IPS-18c (cell line): ENCODE measurements around the gene PITPNM3.
"Not testable (repeated sequence)": the region's sequence is repeated elsewhere in the genome, so short reads cannot be mapped to it uniquely, and the experiment has no call there.

Experiments
- H3K4me3 ChIP-seq: 2 replicates; pipeline ENCODE4 v1.7.0; 2013; ENCODE audit warnings: low read depth, mild to moderate bottlenecking, low read length, moderate library complexity; ENCODE audit not compliant: insufficient read depth
- H3K9me3 ChIP-seq: one replicate; pipeline ENCODE4 v1.6.1; 2013; ENCODE audit warnings: mild to moderate bottlenecking, low read length, moderate library complexity; ENCODE audit not compliant: control insufficient read depth, insufficient read depth

The PITPNM3 gene

DNA sequence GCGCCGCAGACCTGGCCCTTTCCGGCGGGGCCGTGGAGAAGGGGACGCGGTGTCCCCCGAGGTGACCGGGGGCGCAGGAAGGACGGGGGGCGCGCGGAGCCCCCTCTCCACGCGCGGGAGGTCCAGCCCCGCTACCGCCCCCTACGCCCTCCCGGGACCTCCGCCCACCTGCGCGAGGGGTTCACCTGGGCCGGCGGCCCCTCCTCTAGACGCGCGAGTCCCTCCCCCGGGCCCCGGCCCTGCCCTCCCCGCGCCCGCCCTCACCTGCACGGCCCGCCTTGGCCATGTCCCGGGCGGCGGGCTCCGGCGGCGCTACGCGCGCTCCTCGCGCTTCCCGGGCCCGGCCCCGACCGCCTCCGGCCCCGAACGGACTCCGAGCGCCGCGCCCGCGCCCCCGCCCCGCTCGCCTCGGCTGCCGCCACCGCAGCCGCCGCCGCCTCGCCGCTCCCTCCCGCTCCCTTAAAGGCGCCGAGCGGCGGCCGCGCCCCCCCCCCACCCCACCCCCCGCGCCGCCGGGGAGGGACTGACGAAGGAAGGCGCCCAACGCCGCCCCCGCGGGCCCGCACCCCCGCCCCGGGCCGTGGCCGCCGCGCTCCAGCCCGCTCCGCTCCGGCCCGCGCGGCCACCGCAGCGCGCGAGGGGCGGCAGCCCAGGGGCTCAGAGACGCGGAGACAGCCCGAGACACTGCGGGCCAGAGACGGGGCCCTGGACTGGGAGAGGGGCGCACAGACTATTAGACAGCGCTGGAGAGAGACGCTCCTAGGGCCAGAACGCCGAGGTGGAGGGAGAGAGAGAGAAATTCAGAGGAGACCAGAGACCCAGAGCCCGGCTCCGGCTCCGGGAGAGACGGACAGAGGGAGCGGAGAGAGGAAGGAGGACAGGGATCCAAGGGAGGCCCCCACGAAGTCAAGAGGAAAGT, at the start of gene PITPNM3:
PITPNM3 (minus strand) TSS at position 435 of the 919 bp plus-strand sequence; CDS start at position 286, 149 bp downstream.
- peak within 1 kb of the TSS; percentile 65 for H3K4me3 ChIP-seq

DNA sequence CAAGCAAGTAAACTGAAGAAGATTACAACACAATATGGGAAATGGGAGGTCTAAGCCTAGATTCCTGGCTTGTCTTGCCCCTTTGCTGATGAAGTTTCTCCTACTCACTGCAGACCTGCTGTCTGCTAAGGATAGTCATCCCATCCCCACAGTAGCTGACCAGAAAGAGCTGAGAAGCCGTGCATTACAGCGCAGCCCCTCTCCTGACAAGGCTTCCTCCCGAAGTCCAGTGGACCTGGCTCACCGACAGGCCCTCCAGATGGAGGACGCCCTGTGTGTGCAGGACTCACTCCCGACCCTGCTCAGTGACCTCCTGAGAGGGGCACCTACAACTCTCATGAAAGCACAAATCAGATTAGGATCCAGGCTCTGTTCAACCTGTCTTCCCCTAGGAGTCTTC, 48.8 kb upstream of the PITPNM3 start:
- Histone ChIP-seq H3K4me3 (no peak overlapping the region), H3K9me3 (no peaks in the 10 kb centered on the region)

More for the DNA sequence above, at the start of gene PITPNM3:
- H3K9me3 ChIP-seq, result no peaks in the 10 kb centered on the region

DNA sequence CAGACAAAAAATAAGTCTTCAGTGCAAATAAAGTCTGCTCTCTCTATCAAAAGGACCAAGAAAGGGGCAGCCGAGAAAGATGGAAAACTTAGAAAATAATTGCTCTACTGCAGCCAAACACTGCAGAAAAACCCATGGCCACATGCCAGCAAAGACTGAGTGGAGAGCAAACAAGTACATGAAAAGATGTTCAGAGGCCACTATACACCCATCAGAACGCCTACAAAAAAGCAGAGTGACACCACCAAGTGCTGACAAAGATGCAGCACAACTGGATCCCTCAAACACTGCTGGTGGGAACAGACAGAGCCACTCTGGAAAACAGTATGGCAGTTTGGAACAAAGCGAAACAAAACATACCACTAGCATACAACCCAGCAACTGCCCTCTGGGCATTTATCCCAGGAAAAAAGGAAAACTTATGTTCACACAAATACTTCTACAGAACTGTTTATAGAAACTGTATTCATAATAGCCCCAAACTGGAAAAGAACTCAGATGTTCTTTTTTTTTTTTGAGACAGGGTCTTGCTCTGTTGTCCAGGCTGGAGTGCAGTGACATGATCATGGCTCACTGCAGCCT, 47.5 kb upstream of the PITPNM3 start:
- Histone ChIP-seq H3K4me3 (no peak overlapping the region), H3K9me3 (no peaks in the 10 kb centered on the region)

DNA sequence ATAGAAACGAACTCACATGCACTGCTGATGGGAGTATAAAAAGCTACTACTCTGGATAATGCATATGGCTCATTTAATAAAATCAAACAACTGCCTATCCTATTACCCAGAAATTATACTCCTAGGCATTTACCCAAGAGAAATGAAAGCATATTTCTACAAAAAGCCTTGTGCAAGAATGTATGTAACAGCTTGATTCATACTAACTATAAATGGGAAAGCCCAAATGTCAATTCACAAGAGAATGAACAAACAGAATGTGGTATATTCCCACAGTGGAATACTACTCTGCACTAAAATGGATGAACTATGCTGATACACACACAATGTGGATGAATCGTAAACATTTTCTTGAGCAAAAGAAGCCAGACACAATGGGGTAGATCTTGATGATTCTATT, 45.8 kb upstream of the PITPNM3 start:
- H3K4me3 ChIP-seq, result no peak overlapping the region
- no peaks in the 10 kb centered on the region for H3K9me3 ChIP-seq

DNA sequence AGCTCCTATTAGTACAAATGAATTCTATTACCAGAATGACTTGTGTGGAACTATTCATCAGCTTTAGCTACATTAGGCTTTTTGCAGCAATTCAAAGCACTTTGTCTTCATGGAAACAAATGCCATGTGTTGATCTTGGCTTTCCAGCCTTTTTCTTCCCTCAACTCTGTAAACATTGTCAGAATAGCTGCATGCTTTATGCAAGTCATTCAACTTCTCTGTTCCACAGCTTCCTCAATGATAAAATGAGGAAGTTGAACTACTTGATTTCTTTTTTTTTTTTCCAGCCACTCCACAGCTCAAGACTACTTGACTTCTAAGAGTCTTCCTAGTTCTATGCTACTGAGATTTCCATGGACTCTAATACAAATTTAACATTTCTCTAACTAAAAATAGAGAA, 43.0 kb upstream of the PITPNM3 start:
- H3K4me3 ChIP-seq, result no peak overlapping the region
- H3K9me3 ChIP-seq, result no peaks in the 10 kb centered on the region

DNA sequence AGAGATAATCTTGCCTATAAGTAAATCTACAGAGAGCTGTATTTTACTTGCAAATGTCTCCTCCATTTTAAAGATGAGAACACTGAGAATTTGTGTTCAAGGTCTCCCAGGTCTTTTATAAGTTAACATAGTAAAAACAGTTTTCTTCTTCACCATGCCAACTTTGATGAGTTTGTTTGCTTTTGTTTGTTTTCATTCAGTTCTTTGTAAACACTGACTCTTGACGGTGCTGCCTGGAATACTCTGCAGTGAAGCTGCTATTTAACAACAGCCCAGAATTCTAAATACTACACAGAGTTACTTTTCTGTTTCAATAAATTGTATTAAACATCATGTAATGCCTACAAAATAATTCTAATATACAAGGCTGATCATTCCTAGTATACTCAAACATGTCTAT, 41.4 kb upstream of the PITPNM3 start:
- Histone ChIP-seq H3K9me3 (no peaks in the 10 kb centered on the region), H3K4me3 (no peak overlapping the region)

DNA sequence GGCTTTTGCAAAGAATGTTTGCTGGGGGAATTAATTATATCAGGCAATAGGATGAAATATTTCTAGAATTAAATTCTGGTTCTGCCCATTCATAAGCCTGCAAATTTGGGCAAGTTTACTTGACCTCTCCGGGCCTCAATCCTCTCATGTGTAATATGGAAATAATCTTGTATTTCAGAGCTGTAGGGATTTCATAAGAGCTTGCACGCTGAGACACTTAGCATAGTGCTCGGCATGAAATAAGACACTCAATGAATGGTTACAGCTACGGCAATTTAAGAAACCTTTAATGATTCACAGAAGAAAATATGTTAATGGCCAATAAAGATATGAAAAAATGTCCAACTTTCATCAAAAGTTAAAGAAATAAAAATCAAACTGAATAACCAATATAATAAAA, 40.6 kb upstream of the PITPNM3 start:
- Histone ChIP-seq H3K4me3 (no peak overlapping the region), H3K9me3 (no peaks in the 10 kb centered on the region)

DNA sequence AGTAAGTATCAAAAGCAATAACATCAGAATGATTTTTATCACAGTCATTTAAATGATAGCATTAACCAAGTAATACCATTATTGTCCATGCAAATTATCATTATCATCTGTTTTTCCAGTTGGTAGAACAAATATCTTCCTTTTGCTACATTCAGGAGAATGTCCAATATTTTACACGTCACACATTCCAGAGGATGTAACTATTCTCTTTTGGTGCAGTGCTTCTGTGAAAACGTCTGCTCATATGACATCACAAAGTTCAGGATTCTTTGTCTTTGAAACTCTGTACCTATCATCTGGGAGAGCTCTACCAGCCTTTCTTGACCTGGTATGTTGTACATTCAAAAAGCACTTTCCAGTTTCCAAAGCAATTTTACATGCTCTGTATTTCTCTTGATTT, 40.2 kb upstream of the PITPNM3 start:
- Histone ChIP-seq H3K9me3 (no peaks in the 10 kb centered on the region), H3K4me3 (no peak overlapping the region)

DNA sequence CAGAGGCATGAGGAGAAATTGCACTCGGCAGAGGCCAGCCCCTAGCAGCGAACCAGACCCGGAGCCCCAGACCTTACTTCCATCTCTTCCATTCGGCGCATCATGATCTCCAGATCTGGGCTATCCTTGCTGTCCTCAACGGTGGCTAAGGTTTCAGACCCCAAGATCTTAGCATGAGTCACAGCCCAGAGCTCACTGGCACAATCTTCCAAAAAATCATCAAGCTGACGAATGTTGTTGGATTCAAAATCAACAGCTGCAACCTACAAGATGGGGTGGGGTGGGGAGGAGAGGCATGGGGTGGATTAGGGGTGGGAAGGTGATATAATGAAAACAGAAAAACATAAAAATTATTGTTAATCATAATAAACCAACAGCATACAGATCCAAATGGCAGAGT, 39.7 kb upstream of the PITPNM3 start:
- no peaks in the 10 kb centered on the region for H3K9me3 ChIP-seq
- no peak overlapping the region for H3K4me3 ChIP-seq

DNA sequence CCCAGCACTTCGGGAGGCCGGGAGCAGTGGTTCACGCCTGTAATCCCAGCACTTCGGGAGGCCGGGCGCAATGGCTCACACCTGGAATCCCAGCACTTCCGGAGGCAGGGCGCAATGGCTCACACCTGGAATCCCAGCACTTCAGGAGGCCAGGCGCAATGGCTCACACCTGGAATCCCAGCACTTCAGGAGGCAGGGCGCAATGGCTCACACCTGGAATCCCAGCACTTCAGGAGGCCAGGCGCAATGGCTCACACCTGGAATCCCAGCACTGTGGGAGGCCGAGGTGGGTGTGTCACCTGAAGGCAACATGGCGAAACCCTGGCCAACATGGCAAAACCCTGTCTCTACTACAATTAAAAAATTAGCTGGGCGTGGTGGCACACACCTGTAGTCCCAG, 37.0 kb upstream of the PITPNM3 start:
- H3K9me3 ChIP-seq, H3K4me3 ChIP-seq: not testable (repeated sequence)

DNA sequence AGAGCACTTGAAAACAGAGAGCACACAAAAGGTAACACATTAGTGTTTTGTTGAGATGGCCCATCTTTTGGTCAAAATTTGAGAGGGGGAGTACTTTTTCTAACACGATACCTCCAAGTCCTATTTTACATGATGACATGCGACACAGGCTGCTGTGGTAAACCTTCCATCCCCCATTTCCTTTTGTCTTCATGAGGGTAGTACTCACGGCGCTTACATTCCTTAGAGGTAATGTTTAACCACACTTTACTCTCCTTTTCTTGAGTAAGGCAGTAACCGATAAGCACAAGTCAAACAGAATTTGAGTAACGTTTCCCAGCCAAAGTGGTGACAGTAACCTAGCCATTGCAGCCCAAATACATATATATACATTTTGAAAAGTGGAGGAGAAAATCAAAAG, 35.8 kb upstream of the PITPNM3 start:
- no peak overlapping the region for H3K4me3 ChIP-seq
- H3K9me3 ChIP-seq, result no peaks in the 10 kb centered on the region

DNA sequence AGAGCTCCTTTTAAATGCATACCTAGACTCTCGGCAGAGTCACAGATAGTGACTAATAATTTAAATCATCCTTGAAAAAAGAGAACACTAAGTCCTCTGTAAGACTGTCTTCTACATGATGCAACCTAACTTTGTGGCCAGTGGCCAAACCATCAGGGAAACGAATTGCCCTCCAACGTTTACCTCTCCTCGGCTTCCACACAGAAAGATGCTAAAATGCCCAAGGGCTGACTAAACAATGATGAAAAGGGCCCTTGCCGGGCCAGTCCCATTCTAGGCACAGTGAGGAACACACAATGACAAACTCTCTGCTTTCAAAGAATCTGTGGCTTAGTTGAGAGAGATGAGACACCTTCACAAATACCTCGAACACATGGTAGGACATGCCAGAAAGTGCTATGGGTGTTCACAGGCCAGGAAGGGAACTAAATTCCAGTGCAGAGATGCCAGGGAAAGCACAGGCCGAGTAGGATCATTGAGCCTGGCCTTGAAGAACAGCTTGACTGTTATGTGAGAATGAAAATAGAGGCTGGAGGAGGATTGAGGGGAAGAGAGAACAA, 35.3 kb upstream of the PITPNM3 start:
- no peaks in the 10 kb centered on the region for H3K9me3 ChIP-seq
- H3K4me3 ChIP-seq, result no peak overlapping the region

DNA sequence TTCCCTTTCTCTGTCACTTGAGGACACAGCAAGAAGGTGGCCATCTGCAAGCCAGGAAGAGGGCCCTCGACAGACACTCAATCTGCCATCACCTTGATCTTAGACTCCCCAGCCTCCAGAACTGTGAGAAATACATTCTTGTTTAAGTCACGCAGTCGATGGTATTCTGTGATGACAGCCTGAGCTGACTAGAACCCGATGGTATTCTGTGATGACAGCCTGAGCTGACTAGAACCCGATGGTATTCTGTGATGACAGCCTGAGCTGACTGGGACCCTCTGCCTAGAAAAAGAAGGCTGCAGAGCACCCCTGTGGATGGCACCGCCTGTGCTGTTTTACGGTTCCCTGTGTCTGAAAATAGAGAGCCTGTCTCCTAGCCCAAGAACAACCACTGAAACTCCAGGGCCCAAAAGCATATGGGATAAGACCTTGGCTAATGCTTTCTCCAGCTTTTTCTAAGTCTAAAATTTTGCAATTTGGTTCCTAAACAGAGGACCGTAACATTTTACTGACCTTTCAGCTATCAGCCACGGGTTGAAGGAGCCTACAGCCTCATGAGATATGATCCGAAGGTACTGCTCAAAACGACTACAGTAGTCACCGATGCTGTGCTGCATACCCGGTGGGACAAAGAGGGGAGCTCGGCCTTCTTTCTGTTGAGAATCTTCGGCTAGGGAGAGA, 33.1 kb upstream of the PITPNM3 start:
- no peak overlapping the region for H3K4me3 ChIP-seq
- no peaks in the 10 kb centered on the region for H3K9me3 ChIP-seq

DNA sequence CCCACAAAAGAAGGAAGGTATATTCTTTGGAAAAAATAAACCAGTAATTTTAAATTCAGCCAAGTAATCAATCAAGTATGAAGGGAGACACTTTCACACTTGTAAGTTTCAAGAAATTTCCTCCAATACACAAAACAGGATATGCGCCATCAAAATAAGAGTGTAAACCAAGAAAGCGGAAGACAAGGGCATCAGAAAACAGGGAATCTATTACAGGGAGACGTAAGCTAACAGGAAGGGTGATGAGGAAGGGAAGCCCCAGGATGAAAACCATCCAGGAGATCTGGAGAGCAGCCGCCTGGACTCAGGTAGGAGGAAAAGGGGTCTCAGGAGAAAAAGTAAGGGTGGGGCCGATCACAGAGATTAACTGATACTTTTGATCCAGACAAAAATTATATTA, 31.8 kb upstream of the PITPNM3 start:
- Histone ChIP-seq H3K4me3 (no peak overlapping the region), H3K9me3 (no peaks in the 10 kb centered on the region)

DNA sequence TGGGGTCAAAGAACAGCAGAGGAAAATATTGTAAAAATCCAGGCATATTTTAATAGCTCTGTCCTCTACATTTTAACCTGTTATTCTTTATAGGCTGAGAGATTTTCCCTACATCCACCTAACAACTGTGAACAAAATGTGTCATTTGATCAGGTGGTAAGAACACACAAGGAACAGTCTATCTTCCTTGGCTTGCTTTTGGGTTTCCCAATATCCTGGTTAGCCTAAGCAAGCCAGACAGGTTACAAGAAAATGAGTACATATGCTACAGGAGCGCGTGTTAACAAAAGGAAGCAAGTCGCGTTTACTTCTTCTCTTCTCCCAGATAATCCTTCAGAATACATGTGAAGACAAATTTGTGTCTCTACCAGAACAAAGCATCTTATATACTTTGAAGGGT, 31.0 kb upstream of the PITPNM3 start:
- Histone ChIP-seq H3K4me3 (no peak overlapping the region), H3K9me3 (no peaks in the 10 kb centered on the region)

DNA sequence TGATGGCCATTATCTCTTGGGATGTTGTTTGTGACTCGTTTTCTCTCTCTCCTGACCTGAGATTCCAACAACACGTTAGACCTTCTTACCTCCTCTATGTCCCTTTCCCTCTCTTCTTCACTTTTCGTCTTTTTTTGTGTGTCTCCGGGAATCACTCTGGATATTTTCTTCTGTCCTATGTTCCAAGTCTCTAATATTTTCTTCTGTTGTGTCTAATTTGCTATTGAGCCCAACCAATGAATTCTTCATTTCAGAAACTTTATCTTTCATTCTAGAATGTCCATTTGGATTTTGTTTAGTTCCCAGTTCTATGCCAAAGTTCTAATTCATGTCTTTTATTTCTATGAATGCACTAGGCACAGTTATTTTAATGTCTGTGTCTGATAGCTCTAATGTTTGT, 27.1 kb upstream of the PITPNM3 start:
- no peaks in the 10 kb centered on the region for H3K9me3 ChIP-seq

DNA sequence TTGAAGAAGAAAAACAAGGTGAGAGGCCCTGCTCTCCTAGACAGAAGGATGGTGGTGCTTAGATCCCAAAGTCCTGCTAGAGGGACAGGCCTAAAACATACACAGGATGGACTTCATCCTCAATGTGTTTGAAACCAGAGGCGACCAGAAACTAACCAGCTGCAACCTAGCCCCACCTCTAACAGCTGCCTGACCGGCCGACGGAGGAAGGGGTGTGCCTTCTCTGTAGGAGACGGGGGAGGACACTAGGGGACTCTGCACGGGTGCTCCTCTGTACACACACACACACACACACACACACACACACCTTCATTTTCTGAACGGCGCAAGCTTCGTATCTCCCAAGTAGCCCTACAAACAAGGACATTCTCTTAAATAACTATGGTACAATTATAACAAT, 24.3 kb upstream of the PITPNM3 start:
- no peak overlapping the region for H3K4me3 ChIP-seq

More for the DNA sequence above, 27.1 kb upstream of the PITPNM3 start:
- no peak overlapping the region for H3K4me3 ChIP-seq

DNA sequence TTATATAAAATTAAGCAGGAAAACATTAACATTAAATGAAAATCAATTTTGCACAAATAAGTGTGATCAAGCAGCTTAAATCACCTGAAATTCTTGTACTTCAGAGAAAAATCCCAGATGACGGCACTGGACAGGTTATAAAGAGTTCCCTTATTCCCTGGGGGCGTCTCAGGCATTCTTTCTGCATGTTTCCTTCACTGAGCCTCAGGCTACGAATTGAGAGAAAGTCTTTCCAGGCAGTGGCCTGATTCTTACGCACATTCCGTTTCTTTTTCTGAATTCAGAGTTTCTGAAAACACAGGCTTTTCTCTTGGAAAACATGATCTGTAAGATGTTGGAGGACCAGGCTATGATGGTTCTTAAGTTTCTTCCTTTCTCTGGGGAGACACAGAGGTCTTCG, 22.1 kb upstream of the PITPNM3 start:
- Histone ChIP-seq H3K4me3 (no peak overlapping the region), H3K9me3 (no peaks in the 10 kb centered on the region)

More for the DNA sequence above, 24.3 kb upstream of the PITPNM3 start:
- no peaks in the 10 kb centered on the region for H3K9me3 ChIP-seq
